GM21526 (cell line): ENCODE measurements around the gene ITIH3.

Experiments
- ATAC-seq: cut with Tn5 transposase; IDR thresholded peaks from one replicate; pipeline ENCODE4 v1.9.1; 2021; ENCODE audit warnings: moderate library complexity; ENCODE audit not compliant: unreplicated experiment, low FRiP score

ITIH3 gene

DNA sequence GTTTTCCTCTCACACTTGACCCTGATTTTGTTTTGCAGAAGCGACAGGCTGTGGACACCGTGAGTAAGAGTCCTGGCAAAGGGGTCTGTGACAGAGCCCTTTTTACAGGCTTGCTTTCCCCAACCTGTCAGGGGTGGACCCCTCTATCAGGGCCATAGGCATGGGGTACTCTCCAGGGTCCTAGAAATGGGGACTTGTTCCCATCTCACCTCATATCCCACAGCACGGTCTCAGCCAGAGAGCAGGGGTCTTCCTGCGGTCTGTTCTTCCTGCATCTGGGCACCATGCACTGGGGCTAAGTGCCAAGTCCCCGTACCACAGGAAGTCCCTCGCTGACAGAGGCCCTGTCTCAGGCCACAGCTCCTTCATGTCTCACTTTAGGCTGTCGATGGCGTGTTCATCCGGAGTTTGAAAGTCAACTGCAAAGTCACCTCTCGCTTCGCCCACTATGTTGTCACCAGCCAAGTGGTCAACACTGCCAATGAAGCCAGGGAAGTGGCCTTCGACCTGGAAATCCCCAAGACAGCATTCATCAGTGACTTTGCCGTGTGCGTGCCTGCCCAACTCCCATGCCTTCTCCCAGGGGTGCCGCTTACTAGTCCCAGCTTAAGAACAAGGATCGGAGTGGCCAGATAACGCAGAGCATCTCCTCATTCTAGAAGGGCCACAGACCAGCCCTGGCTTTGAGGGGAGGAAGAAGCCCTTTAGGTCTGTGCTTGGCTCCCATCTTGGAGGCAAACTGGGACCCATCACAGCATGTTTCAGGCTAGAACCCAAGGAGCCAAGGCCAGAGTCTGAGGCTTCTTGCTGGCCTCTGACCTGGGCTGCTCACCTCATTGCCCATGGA is 16.4 kb upstream of the ITIH3 start:
- no peak for ATAC-seq

DNA sequence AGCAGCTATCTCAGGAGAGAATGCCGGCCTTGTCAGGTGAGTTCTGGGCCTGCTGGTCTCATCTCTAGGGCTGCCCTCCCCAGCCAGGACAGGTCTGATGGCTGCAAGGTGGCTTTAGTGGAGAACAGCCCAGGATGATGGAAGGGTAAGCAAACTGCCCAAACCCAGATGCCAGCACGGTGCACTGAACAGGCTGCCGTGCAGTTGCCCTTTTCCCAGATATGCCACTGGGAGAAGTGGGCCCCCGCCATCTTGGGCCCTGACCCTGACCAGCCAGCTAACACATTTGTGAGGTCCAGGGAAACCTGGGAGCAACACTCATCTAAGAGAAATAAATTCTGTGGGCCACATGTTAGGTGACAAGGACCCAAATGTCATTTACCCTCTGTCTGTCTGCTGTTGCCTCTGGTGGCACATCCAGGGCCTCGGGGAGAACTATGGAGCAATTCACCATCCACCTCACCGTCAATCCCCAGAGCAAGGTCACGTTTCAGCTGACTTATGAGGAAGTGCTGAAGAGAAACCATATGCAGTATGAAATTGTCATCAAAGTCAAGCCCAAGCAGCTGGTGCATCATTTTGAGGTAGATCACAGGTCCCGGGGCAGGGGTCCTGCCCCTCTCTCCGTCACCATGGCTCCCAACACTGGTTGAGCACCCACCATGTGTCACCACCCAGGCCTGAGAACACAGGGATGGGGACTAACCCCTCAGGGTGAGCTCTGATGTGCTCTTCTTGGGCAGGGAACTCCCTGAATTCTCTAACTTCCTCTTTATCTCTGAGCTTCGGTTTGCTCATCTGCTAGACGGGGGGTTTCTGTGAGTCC is 15.4 kb upstream of the ITIH3 start:
- ATAC-seq = no peak

DNA sequence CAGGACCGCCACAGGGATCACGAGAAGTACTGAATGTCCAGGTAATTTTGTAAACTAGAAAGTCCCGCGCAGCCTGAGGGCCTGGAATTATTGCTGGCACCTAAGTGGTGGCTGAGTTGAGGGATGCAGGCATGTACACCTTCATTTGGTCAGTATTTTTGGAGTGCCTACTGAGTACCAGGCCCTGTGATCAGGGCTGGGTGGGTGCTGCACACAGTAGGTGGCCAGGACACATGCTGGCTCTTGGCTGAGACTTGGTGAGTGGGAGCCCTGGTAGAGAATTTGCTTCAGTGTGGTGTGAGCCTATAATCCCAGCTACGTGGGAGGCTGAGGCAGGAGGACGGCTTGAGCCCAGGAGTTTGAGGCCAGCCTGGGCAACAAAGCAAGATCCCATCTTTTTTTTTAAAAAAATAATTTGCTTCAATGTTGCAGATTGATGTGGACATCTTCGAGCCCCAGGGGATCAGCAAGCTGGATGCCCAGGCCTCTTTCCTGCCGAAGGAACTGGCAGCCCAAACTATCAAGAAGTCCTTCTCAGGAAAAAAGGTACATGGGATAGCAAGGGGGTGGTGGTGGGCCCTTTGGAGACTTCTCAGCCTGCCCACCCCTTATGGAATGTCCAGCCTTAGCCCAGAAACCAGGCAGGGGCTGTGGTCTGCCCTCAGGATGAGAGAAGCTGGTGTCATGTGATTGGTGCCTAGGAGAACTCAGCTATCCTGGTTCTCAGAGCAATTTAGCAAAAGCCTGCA is 14.6 kb upstream of the ITIH3 start:
- ATAC-seq = no peak

DNA sequence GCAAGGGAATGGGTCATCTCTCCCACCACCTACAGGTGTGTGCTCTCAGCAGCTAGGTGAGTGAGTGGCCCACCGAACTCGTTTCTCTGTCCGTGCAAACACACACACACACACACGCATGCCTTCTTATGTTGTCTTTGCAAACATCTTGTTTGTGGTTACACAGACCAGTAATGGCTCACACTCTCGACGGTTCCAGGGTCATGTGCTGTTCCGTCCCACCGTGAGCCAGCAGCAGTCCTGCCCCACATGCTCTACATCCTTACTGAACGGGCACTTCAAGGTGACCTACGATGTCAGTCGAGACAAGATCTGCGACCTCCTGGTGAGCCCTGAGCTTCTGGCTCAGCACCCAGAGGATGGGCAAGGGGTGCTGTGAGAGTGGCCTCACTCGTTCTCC is 12.9 kb upstream of the ITIH3 start:
- ATAC-seq = no peak

DNA sequence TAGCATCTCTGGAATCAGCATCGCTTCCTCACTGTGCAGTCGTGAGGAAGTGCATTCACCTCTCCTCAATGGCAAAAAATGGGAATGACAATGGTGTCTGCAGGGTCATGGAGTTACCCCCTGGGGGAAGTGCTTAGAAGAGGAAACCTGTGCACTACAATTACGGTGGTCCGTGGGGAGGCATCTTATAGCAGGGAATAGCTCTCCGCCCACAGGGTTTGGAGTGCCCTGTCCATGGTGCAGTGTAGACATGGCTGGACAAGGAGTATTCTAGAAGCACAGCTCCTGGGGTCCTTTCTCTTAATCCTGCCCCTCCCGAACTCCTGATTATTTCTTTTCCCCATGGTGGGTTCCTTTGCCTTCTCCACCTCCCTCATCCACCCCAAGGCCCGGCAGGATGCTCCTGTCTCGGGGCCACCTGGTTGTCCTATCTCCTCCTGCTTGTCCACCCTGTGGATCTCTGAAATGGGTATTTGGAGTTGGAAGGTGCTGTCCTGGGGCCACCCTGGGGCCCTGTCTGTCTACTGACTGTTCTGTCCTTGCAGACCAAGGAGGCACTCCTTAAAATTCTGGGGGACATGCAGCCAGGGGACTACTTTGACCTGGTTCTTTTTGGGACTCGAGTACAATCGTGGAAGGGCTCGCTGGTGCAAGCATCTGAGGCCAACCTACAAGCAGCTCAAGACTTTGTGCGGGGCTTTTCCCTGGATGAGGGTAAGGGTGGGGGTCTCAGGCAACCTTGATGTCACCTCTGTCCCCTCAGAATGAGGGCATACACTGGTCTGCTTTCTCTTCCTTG is 12.0 kb upstream of the ITIH3 start:
- ATAC-seq = no peak

DNA sequence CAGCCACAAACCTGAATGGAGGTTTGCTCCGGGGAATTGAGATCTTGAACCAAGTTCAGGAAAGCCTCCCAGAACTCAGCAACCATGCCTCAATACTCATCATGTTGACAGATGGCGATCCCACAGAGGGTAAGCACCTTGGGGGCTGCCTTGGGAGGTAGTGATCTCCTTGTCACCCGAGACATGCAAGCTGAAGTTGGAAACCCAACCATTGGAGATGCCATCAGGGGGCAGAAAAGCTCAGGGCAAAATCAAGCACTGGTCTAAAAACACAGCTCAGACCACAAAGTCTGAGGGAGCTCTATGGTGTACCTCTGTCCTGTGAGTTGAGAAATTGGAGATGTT is 11.4 kb upstream of the ITIH3 start:
- ATAC-seq = no peak

DNA sequence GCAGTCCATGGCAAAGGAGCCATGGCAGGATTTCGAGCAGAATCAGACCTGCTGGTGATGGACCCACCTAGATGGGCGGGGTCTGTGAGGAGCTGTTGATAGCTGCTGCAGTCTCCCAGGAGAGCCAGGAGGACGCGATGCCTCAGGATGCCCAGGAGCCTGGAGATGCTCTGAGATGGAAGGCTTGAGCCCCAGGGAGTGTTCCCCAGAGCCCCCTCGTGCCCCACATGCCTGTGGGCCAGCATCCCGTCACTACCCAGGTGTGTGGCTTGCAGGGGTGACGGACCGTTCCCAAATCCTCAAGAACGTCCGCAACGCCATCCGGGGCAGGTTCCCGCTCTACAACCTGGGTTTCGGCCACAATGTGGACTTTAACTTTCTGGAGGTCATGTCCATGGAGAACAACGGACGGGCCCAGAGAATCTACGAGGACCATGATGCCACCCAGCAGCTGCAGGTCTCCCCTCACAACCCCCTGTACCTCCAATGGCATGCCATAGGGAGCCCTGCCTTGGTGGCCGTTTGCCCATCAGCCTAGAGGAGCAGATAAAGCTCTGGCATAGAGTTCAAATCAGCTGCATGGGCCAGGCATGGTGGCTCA is 10.5 kb upstream of the ITIH3 start:
- no peak for ATAC-seq

DNA sequence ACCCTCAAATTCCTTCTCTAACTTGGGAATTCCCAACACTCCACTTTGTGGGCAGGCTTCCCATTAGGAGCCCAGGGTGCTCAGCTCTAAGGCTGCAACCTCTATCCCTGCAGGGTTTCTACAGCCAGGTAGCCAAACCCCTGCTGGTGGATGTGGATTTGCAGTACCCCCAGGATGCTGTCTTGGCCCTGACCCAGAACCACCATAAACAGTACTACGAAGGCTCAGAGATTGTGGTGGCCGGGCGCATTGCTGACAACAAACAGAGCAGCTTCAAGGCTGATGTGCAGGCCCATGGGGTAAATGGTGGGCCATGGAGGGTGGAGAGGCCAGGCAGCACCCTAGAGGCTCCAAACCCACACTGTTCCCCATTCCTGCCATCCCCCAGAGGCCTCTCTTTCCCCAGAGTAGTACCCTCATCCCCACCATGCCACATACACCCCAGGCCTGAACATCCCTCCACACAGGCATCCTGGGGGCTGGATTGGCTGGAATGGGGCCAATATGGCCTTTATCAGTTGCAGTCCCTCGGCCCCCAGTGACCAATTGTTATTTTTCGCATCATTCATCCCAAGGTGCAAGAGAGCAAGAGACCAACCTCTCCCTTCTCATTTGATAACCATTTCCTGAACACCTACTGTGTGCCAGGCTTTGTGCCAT is 9.5 kb upstream of the ITIH3 start:
- ATAC-seq = no peak

DNA sequence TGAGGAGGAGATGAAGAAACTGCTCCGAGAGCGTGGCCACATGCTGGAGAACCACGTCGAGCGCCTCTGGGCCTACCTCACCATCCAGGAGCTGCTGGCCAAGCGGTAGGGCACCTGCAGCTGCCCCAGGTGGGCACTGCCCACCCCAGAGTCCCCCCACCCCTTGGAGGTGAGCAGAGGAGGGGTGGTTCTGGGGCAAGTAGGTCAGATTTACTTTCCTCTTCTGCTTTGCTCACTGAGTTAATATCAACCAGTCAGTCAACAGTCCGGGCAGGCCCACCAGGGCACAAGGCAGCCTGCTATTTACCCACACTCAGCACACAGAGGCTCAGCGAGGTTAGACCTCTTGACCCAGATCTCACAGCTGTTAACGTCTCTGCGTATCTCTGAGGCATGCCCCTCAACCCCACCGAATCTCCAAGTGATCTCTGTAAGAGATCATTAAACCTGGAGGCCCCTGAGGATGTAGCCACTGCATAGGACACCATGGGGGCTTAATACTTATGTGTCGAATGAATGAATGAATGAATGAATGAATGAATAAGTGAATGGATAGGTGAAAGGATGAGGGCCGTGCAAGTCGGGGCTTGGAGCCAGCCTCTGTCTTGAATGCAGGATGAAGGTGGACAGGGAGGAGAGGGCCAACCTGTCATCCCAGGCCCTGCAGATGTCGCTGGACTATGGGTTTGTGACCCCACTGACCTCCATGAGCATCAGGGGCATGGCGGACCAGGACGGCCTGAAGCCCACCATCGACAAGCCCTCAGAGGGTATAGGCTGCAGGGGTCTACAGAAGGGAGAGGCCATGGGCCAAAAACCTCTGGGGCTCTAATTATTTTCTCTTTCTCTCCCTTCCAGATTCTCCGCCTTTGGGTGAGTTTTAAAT is 8.0 kb upstream of the ITIH3 start:
- no peak for ATAC-seq

DNA sequence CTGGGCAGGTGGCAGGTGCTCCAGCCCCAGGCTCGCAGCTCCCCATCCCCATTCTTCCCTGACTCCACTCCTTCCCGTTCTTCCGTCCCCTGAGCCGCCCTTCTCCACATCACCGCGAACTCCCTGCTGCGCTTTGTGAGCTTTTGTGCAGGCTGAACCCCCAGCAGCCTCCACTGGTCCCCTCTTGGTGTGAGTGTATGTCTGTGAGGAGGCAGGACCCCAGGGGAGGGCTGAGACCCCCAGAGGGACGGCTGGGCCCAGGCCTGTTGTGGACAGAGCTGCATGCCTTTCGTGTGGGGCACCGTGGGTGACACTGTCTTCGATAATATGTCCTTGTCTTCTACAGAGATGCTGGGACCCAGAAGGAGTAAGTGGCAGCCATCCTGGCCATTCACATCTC is 7.3 kb upstream of the ITIH3 start:
- no peak for ATAC-seq

DNA sequence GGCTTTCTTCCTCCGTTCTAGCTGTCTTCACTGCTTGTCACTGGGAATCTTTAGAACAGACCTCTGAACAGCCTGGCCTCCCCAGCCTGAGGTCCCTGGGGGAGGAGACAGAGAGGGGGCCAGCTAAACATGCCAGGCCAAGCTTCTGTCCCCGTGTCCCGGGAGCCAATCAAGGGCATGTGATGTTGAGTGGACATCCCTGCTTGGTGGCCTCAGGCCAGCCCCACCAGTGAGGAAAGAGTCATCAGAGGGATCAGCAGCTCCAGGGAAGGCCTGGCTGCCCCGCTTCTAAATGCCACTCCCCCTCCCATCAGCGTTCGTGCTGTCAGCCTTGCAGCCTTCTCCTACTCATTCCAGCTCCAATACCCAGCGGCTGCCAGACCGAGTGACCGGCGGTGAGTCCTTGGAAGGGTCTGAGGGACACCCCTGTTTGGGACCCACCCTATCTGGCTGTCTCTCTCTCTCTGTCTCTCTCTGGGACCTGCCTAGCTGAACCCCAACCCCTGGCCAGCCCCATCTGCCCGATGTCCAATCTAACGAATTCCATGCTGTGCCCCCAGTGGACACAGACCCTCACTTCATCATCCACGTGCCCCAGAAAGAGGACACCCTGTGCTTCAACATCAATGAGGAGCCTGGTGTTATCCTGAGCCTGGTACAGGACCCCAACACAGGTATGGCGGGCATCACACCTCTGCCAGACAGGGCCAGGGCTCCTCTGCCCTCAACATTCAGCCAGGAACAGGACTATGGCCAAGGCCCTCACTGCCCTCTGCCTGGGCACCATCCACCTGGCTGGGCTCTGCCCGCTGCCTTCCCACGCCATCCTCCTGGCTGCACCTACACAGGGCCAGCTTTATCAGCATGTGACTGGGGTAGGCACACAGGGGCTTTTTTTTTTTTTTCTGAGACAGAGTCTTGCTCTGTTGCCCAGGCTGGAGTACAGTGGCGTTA is 6.6 kb upstream of the ITIH3 start:
- ATAC-seq = no peak

DNA sequence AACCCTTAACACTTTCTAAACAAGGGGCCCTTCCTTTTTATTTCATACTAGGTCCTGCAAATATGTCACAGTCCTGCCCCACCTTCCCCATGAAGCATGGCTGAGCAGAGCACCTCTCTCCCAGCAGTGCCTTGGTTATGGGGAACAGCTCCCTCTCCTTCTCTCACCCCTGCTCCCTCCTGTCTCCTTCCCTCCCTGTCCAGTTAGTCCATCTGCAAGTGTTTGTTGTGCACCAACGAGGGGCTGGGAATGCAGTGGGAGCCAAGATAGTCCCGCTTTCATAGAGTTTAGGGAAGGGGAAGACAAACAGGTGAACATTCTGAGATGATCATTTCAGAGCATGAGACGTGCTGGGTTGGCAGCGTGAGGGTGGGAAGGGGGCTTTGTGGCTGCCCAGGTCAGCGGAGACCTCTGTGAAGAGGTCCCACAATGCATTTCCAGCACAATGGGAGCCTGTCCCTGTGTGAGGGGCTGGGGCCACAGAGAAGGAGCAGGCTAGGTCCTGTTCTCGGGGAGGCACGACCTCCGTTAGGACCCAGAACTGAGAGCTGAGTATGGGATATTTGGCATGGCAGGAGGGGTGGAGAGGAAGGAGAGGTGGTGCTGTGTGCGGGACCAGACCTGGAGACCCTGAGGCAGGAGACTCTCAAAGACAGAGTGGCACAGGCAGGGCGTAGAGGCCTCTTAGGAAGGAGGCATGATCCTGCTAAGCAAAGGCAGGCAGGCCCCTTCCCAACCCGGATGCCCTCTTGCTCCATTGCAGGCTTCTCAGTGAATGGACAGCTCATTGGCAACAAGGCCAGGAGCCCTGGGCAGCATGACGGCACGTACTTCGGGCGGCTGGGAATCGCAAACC is 5.5 kb upstream of the ITIH3 start:
- no peak for ATAC-seq

DNA sequence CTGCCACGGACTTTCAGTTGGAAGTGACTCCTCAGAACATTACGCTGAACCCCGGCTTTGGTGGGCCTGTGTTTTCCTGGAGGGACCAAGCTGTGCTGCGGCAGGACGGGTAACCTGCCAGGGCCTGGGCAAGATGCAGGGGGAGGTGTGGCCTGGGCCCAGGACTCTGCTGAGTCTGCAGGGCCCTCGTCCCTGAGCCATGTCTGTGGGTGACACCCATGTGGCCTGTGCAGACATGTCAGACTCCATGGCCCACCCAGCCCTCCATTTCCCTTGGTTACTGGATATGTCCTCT is 4.9 kb upstream of the ITIH3 start:
- ATAC-seq = no peak

DNA sequence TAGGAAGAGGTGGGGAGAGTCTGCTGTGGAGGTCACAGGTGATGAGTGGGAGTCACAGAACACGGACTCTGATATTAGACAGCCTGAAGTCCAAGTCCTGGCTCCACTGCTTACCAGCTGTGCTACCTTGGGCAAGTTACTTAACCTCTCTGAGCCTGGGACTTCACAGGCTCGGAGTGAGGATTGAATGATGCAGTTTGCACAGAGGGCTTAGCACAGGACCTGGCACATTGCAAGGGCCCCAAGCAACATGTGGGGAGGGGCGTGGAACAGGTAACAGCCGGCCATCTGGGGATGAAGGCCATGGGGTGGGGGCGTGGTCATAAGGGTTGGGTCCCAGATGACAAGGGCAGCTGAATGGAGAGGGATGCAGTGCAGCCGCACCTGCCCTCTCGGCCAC is 4.3 kb upstream of the ITIH3 start:
- no peak for ATAC-seq

DNA sequence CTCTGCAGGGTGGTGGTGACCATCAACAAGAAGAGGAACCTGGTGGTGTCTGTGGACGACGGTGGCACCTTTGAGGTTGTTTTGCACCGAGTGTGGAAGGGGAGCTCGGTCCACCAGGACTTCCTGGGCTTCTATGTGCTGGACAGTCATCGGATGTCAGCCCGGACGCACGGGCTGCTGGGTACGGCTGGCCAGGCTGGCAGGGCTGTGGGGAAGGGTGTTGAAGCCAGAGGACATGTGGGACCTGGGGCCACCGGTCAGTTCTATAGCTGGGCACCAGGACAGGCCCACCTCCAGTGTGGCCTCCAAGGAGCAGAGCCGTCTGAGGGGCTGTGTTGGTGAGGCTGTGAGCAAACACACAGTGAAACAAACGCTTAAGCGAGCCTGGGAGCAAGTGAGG is 3.9 kb upstream of the ITIH3 start:
- no peak for ATAC-seq

DNA sequence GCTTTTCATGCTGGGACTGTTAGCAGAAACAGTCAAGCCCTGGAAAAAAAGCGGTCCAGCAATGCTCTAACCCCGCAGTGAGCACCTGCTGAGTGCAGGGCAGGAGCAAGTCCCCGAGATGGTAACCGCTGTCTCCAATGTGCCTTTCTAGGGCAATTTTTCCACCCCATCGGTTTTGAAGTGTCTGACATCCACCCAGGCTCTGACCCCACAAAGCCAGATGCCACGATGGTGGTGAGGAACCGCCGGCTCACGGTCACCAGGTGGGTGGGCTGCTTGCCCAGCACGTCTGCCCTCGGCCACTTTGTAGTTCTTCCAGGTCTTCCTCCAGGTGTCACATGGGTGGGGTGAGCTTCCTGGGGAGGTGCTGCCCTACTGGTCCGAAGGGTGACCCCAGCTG is 3.2 kb upstream of the ITIH3 start:
- ATAC-seq = no peak

DNA sequence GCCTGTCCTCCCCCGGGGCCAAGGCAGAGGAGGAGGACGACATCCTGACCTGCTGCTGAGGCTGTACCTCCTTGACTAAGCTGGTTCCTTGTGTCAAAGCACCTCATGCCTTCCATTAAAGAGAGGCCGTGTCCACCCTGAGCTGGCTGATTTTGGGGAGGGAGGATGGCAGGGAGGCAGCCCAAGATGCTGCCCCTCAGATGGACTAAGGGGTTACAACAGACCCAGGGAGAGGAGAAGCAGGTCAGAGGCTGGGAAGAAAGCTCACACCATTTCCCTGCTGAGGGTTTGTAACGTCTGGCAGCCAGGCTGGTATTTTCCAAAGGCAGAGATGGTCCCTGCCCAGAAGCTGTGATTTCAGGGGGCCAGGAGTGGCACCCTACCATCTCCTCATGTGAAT is 2.7 kb upstream of the ITIH3 start:
- no peak for ATAC-seq
